T-helper 17 cell (primary cell): Measurements from ENCODE around the gene PYDC1. TPM values are rescaled to one million over a fixed set of nuclear protein-coding genes. Genes with fewer than 3 reads are reported as not detected.
"Not testable (repeated sequence)": the region's sequence is repeated elsewhere in the genome, so short reads cannot be mapped to it uniquely, and the experiment has no call there.

Experiments used
- ATAC-seq: fragments of 150-1000 bp; cut with Tn5 transposase; 2 replicates; pipeline ENCODE4 v1.10.0; 2021; ENCODE audit warnings: mild to moderate bottlenecking, moderate library complexity
- DNase-seq, 3 donors: peaks; one replicate each; pipeline versions ENCODE4 v3.0.0 to v3.0.0-alpha.2; 2020 to 2021
- H3K9me3 ChIP-seq: one replicate; pipeline ENCODE4 v1.7.0; 2013; ENCODE audit warnings: low read length, mild to moderate bottlenecking; ENCODE audit not compliant: control insufficient read depth, poor library complexity, severe bottlenecking
- H3K27ac Mint-ChIP-seq: one replicate; pipeline ENCODE4 v1.8.0; 2022; ENCODE audit warnings: mild to moderate bottlenecking, moderate library complexity, mixed read lengths
- H3K27me3 Mint-ChIP-seq: one replicate; pipeline ENCODE4 v1.8.0; 2022; ENCODE audit warnings: mixed read lengths
- H3K36me3 Mint-ChIP-seq: one replicate; pipeline ENCODE4 v1.8.0; 2022; ENCODE audit warnings: low read depth, mixed read lengths
- H3K4me1 Mint-ChIP-seq: one replicate; pipeline ENCODE4 v1.8.0; 2022; ENCODE audit warnings: mild to moderate bottlenecking, mixed read lengths
- H3K4me3 Mint-ChIP-seq: one replicate; pipeline ENCODE4 v1.8.0; 2022; ENCODE audit warnings: mild to moderate bottlenecking, moderate library complexity, mixed read lengths
- total RNA-seq, 4 donors: library from RNA in 2 of 4; stranded (reverse) in 2 of 4; gene quantifications; one replicate each; pipeline ENCODE4 v1.2.3 and lab custom pipeline; 2022 to 2026

Gene PYDC1
- total RNA-seq, 2 donors from 2014 or later, result not detected

DNA sequence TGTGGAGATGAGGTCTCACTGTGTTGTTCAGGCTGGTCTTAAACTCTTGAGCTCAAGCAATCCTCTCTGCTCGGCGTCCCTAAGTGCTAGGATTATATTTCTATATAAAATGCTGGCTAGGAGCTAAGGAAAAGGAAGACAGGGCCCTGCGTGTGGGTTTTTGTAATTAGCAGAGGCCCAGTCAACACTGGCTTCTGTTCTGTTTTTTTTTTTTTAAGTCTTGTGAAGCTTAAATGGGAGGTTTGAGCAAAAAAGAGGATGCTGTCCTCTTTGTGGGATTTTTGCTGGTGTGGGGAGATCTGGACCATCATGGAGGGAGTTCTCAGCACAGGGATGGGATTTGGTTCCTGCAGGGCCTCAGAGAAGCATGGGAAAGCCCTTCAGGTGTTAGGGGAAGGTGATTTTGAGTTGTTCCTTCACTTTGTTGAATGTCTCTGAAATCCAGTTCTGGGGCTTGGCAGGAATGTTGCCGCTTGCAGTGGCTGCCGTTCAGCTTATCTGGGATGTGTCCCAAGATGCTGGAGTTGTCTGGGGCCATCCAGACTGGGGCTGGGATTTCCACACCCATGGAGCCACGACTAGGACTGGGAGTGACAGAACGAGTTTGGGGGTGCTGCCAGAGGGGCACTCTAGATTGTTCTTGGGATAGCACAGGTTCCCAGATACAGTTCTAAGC is 18.6 kb downstream of the PYDC1 start:
- peaks cover 7% of the 10 kb centered on the region for H3K36me3 Mint-ChIP-seq
- H3K4me1 Mint-ChIP-seq, result peaks cover 50% of the 10 kb centered on the region
- peak overlapping the region; percentile 52 for H3K4me3 Mint-ChIP-seq
- ATAC-seq, result no peak
- no peak for DNase-seq
- H3K9me3 ChIP-seq, result no peaks in the 10 kb centered on the region
- H3K27ac Mint-ChIP-seq, result peak overlapping the region; percentile 90
- no peaks in the 10 kb centered on the region for H3K27me3 Mint-ChIP-seq

DNA sequence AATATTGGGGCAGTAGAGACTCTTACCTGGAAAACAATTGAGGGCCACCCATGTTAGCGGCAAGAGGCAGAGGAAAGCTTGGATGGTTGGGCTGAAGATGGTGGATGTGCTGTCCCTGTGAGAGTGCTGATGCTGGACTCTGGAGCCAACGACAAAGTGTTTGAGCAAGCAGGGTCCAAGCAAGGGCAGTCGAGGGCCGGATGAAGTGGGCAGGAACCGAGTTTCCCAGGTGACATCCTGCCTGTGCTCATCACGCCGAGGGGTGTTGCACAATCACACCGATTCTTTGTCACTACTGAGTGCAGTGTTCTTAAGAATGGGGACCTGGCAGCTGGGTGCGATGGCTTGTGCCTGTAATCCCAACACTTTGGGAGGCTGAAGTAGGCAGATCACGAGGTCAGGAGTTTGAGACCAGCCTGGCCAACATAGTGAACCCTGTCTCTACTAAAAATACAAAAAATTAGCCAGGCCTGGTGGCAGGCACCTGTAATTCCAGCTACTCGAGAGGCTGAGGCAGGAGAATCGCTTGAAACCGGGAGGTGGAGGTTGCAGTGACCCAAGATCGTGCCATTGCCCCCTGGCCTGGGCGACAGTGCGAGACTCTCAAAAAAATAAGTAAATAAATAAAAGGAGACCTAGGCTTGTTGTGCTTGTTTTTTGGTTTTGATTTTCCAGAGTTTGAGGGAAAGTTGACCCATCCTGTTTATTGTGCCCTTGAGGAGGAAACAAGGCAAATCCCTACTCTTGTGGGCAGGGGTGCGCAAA is 20.4 kb downstream of the PYDC1 start:
- DNase-seq (no peak), ATAC-seq (no peak)
- H3K27me3 Mint-ChIP-seq, result no peaks in the 10 kb centered on the region
- no peaks in the 10 kb centered on the region for H3K9me3 ChIP-seq
- H3K27ac Mint-ChIP-seq, result peak overlapping the region; percentile 59
- H3K36me3 Mint-ChIP-seq, result peaks cover 12% of the 10 kb centered on the region
- peaks cover 46% of the 10 kb centered on the region for H3K4me1 Mint-ChIP-seq
- no peak overlapping the region for H3K4me3 Mint-ChIP-seq

DNA sequence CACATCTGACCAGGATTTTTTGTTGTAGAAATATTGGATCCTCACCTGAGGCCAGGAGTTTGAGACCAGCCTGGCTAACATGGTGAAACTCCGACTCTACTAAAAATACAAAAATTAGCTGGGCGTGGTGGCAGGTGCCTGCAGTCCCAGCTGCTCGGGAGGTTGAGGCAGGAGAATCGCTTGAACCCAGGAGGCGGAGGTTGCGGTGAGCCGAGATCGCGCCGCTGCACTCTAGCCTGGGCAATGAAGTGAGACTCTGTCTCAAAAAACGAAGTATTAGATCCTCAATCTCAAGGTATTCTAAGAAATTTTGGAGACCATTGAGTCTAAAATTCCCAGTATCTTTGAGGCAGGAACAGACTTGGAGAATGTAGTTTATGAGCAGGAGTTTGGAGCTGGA is 21.1 kb downstream of the PYDC1 start:
- ATAC-seq, DNase-seq, H3K27me3 Mint-ChIP-seq, H3K9me3 ChIP-seq, H3K4me3 Mint-ChIP-seq: not testable (repeated sequence)
- peaks cover 46% of the 10 kb centered on the region for H3K4me1 Mint-ChIP-seq
- H3K27ac Mint-ChIP-seq, result peak overlapping the region; percentile 59
- H3K36me3 Mint-ChIP-seq, result peaks cover 15% of the 10 kb centered on the region

DNA sequence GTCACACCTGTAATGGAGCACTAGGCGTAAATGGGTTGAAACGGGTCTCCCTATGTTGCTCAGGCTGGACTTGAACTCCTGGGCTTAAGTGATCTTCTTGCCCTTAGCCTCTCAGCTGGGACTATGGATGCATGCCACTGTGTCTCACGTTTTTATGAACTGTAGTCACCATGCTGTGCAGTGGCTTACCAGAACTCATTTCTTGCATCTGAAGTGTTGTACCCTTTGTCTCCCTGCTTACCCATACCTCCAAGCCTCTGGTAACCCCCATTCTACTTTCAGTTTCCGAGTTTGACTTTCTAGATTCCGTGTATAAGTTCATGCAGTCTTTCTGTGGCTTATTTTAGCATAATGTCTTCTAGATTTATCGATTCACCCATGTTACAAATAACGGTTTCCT is 22.0 kb downstream of the PYDC1 start:
- Mint-ChIP-seq H3K27me3 (no peaks in the 10 kb centered on the region), H3K27ac (peak overlapping the region; percentile 59), H3K4me3 (peak overlapping the region; percentile 51), H3K4me1 (peaks cover 54% of the 10 kb centered on the region), H3K36me3 (peaks cover 19% of the 10 kb centered on the region)
- ATAC-seq (no peak), DNase-seq (no peak)
- no peaks in the 10 kb centered on the region for H3K9me3 ChIP-seq

DNA sequence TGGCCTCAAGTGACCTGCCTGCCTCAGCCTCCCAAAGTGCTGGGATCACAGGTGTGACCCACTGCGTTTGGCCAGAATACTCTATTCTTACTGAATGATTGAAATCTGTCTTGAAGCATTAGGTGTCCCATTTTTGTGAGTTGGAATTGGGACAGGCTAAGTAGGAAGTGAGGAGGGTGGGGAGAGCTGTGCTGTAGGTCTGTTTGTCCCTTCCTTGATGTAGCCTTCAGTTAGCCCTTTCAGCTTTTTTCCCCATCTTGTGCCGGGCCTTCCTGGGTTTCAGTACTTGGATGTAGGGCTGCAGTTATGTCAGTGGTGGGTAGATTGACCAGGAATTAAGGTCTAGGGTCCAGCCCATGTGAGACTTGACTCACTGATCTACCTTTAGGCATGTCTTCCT is 23.1 kb downstream of the PYDC1 start:
- Mint-ChIP-seq H3K4me3 (peak overlapping the region; percentile 5), H3K27ac (no peak overlapping the region), H3K27me3 (no peaks in the 10 kb centered on the region), H3K36me3 (peaks cover 19% of the 10 kb centered on the region), H3K4me1 (peaks cover 55% of the 10 kb centered on the region)
- DNase-seq (no peak), ATAC-seq (no peak)
- no peaks in the 10 kb centered on the region for H3K9me3 ChIP-seq

DNA sequence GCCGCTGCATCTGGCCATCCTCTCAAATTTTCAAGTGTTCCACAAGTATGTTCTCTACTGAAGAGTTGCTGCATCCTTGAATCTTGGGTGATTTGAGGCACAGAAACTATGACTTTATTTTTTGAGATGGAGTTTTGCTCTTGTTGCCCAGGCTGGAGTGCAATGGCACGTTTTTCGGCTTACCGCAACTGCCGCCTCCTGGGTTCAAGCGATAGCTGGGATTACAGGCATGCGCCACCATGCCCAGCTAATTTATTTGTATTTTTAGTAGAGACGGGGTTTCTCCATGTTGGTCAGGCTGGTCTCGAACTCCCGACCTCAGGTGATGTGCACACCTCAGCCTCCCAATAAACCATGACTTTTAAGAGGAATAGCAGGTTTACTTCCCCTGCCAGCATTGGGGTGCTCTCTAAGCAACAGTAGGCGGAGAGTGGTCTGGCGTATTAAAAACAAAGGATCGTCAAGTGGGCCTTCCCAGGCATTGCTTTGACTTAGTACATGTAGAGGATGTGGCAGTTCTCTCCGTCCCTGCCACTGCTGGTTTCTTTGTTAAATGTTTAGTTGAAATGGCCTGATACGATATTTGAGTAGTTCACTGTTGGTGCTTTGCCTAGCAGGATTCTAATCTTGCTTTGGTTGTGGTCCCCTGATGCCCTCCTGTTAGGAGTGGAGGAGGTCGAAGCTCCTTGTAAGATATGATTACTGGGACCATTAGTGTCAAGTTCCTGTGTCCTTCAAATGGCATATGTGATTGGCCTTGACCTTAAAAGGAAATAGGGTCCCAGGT is 23.9 kb downstream of the PYDC1 start:
- Mint-ChIP-seq H3K27ac (peak overlapping the region; percentile 99), H3K36me3 (peaks cover 19% of the 10 kb centered on the region), H3K27me3 (no peaks in the 10 kb centered on the region), H3K4me1 (peaks cover 50% of the 10 kb centered on the region), H3K4me3 (no peak overlapping the region)
- ATAC-seq (no peak), DNase-seq (no peak)
- H3K9me3 ChIP-seq, result no peaks in the 10 kb centered on the region

DNA sequence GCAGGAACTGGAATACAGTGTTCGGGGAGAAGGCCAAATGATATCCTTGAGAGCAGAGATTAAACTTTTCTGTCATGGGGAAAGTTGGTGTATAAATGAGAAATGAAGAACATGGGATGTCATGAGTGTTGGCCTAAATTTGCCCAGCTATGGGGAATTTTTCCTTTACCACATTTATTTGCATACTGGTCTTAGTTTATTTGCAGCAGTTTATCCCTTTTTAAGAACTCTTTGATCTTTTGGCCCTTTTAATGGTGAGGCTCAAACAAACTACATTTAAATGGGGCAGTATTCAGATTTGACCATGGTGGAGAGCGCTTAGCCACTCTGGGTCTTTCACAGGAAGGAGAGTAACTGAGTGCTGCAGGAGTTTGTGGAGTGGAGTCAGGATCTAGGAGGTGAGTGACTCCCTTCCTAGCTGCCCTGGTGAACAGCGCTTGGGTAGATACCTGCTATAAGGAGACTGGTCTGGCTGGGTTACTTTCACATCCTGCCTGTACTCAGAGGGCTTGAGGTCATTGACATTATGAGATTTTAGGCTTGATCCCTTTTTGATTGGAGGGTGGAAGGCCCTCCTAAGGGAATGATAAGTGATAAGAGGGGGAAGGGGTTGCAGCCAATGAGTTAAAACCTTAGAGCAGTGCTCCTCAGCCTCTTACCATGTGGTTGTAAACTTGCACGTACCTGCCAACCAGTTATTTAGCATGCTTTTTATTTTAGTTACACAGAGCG is 25.1 kb downstream of the PYDC1 start:
- peak overlapping the region; percentile 15 for H3K4me3 Mint-ChIP-seq
- H3K27ac Mint-ChIP-seq, result peak overlapping the region; percentile 99
- peaks cover 56% of the 10 kb centered on the region for H3K4me1 Mint-ChIP-seq
- no peak for DNase-seq
- peak; percentile 4 for ATAC-seq
- no peaks in the 10 kb centered on the region for H3K27me3 Mint-ChIP-seq
- no peaks in the 10 kb centered on the region for H3K9me3 ChIP-seq
- H3K36me3 Mint-ChIP-seq, result peaks cover 19% of the 10 kb centered on the region

DNA sequence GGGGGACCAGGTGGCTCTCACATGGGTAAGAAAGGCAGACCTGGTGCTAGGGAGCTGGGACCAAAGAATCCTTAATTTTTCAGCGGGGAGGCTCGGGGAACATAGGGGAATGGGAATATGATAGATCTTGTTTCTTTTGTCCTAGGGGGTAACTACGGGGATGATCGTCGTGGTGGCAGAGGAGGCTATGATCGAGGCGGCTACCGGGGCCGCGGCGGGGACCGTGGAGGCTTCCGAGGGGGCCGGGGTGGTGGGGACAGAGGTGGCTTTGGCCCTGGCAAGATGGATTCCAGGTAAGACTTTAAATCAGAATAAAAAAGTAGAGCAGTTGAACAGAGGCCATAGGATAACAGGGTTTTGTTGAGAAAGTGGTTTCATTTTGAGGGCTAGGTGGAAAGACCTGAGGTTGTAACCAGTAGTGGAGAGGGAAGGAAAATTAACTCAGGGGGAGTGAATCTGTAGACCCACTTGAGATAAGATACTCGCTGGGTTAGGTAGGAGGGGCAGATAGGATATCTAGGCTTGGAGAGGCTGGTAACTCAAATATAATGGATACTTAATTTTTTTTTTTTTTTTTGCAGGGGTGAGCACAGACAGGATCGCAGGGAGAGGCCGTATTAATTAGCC is 26.0 kb downstream of the PYDC1 start:
- H3K27ac Mint-ChIP-seq, result peak overlapping the region; percentile 99
- no peaks in the 10 kb centered on the region for H3K9me3 ChIP-seq
- DNase-seq (no peak), ATAC-seq (no peak)
- H3K36me3 Mint-ChIP-seq, result peaks cover 21% of the 10 kb centered on the region
- H3K27me3 Mint-ChIP-seq, result no peaks in the 10 kb centered on the region
- H3K4me1 Mint-ChIP-seq, result peaks cover 63% of the 10 kb centered on the region
- H3K4me3 Mint-ChIP-seq, result peak overlapping the region; percentile 72

DNA sequence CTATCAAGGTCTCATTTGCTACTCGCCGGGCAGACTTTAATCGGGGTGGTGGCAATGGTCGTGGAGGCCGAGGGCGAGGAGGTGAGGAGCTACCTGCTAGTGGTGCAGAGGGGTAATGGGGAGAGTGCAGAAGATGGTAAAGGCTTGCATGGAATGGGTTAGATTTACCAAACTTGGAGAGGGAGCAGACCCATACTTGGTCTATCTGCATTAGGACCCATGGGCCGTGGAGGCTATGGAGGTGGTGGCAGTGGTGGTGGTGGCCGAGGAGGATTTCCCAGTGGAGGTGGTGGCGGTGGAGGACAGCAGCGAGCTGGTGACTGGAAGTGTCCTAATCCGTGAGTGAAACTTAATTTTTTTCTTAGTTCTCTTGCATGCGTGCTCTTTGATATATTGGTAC is 26.9 kb downstream of the PYDC1 start:
- peak overlapping the region; percentile 58 for H3K4me3 Mint-ChIP-seq
- H3K4me1 Mint-ChIP-seq, result peaks cover 66% of the 10 kb centered on the region
- DNase-seq, result no peak
- no peak for ATAC-seq
- H3K9me3 ChIP-seq, result no peaks in the 10 kb centered on the region
- H3K36me3 Mint-ChIP-seq, result peaks cover 26% of the 10 kb centered on the region
- H3K27me3 Mint-ChIP-seq, result no peaks in the 10 kb centered on the region
- peak overlapping the region; percentile 99 for H3K27ac Mint-ChIP-seq

DNA sequence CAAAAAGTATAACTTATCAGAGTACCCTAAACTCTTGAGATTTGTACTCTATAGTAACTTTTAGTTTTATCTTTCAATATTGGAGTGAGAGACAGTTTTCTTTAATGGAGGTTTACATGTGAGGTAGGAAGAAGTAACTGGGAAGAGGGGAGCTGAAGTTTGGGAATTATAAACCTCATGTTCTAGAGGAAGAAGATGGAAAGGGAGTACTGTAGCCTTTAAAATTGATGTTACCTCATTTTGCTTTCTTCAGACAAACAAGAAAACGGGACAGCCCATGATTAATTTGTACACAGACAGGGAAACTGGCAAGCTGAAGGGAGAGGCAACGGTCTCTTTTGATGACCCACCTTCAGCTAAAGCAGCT is 27.5 kb downstream of the PYDC1 start:
- H3K27me3 Mint-ChIP-seq, result no peaks in the 10 kb centered on the region
- H3K9me3 ChIP-seq, result no peaks in the 10 kb centered on the region
- no peak for ATAC-seq
- peaks cover 29% of the 10 kb centered on the region for H3K36me3 Mint-ChIP-seq
- peak overlapping the region; percentile 77 for H3K4me3 Mint-ChIP-seq
- DNase-seq, result no peak
- peak overlapping the region; percentile 99 for H3K27ac Mint-ChIP-seq
- peaks cover 67% of the 10 kb centered on the region for H3K4me1 Mint-ChIP-seq

DNA sequence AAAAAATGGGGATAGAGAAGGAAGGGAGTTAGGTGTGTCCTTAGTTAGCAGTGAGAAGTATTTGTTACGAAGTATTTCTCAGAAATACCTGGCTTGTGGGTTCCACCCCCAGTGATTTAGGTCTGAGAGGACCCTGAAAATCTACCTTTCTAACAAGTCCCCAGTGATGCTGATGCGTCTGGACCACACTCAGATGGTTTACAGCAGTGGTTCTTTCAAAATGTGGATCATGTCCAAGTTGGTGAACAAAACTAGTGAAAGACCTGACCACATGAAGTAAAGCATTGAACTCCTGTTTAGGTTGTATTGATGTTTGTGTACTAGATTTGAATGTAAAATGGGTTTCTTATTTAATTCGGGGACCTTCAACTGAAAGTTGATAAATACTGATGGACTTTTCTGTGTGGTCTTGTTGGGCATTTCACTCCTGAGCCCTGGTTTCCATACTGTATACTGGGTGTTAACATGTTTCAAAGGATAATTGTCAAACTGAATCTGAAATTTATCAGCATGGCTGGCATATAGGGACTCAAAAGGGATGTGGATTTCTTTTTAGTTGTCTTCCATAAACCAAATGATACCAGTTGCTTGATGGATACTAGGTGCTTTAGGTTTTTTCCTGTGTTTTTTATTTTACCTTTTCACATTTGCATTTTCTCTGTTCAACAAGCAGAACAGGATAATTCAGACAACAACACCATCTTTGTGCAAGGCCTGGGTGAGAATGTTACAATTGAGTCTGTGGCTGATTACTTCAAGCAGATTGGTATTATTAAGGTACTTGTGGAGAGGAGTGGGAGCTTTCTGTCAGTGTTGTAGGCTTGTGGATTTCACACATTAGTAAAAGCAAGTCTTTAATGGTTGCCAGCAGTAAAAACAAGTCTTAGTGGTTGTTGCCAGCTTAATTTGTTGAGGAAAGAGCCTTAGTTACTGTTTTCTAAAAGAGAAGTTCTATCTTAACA is 28.2 kb downstream of the PYDC1 start:
- peak overlapping the region; percentile 99 for H3K27ac Mint-ChIP-seq
- no peaks in the 10 kb centered on the region for H3K27me3 Mint-ChIP-seq
- H3K4me1 Mint-ChIP-seq, result peaks cover 68% of the 10 kb centered on the region
- peaks cover 33% of the 10 kb centered on the region for H3K36me3 Mint-ChIP-seq
- H3K9me3 ChIP-seq, result no peaks in the 10 kb centered on the region
- DNase-seq (no peak), ATAC-seq (no peak)
- peak overlapping the region; percentile 77 for H3K4me3 Mint-ChIP-seq

DNA sequence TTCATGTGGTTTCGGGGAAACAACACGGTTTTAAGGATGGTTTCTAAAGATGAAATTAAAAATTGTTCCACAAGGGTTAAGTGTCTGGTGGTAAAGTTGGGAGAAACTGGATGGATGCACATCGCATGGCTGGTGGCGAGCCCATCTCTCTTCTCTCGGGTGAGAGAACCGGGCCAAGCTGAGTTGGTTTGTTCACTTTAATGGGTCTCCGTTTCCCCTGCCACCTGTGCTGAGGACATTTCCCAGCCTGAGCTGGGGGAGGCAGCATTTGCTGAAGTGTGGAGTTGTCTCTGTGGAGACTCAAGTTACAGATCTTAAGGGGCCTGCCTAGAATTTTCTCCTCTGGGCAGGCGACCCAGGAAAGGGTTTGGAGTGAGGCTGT is 29.1 kb downstream of the PYDC1 start:
- peak overlapping the region; percentile 99 for H3K27ac Mint-ChIP-seq
- H3K4me3 Mint-ChIP-seq, result no peak overlapping the region
- peaks cover 71% of the 10 kb centered on the region for H3K4me1 Mint-ChIP-seq
- H3K27me3 Mint-ChIP-seq, result no peaks in the 10 kb centered on the region
- peaks cover 30% of the 10 kb centered on the region for H3K36me3 Mint-ChIP-seq
- ATAC-seq, result no peak
- H3K9me3 ChIP-seq, result no peaks in the 10 kb centered on the region
- DNase-seq, result no peak
